Neural cell (in vitro differentiated cells): Measurements from ENCODE around the gene PLEKHA3. TPM values are rescaled to one million over a fixed set of nuclear protein-coding genes. Genes with fewer than 3 reads are reported as not detected.

ENCODE experiments used
- H2AFZ ChIP-seq: fragments of 200-600, 300-800 bp; sonication (generic), shearing (Covaris generic); 2 replicates; pipeline ENCODE4 v1.6.0; 2014; ENCODE audit warnings: low read depth, mild to moderate bottlenecking, antibody characterized with exemption, low read length, moderate library complexity
- H3F3A ChIP-seq: fragments of 200-600 bp; shearing (Covaris generic); 2 replicates; pipeline ENCODE4 v1.6.1; 2016; ENCODE audit warnings: mild to moderate bottlenecking, moderate library complexity, mixed read lengths, antibody characterized with exemption, low read length; ENCODE audit not compliant: insufficient read depth, poor library complexity, severe bottlenecking
- H3K27ac ChIP-seq: fragments of 200-600, 300-800 bp; sonication (generic), shearing (Covaris generic); 2 replicates; pipeline ENCODE4 v1.5.1; 2014; ENCODE audit warnings: mild to moderate bottlenecking, low read length, moderate library complexity
- H3K27me3 ChIP-seq: fragments of 300-800, 200-600 bp; sonication (generic), shearing (Covaris generic); 2 replicates; pipeline ENCODE4 v1.6.0; 2014; ENCODE audit warnings: mild to moderate bottlenecking, low read depth, low read length, moderate library complexity; ENCODE audit not compliant: insufficient read depth
- H3K36me3 ChIP-seq: fragments of 300-800, 200-600 bp; sonication (generic), shearing (Covaris generic); 2 replicates; pipeline ENCODE4 v1.5.1; 2014; ENCODE audit warnings: mild to moderate bottlenecking, antibody characterized with exemption, low read length, moderate library complexity; ENCODE audit not compliant: insufficient read depth
- H3K4me2 ChIP-seq: fragments of 300-800, 200-600 bp; sonication (generic), shearing (Covaris generic); 2 replicates; pipeline ENCODE4 v1.6.0; 2014; ENCODE audit warnings: mild to moderate bottlenecking, low read length
- H3K4me3 ChIP-seq: fragments of 300-800, 200-600 bp; sonication (generic), shearing (Covaris generic); 2 replicates; pipeline ENCODE4 v1.5.1; 2014; ENCODE audit warnings: mild to moderate bottlenecking, low read length, moderate library complexity
- H3K79me2 ChIP-seq: fragments of 200-600 bp; shearing (Covaris generic); replicated peaks from 2 replicates; pipeline ENCODE4 v1.6.0; 2014; ENCODE audit warnings: mild to moderate bottlenecking, low read length, moderate library complexity; ENCODE audit not compliant: insufficient read depth
- H3K9ac ChIP-seq: fragments of 300-800, 200-600 bp; sonication (generic), shearing (Covaris generic); 2 replicates; pipeline ENCODE4 v1.6.1; 2016; ENCODE audit warnings: mild to moderate bottlenecking, low read length, mixed read lengths
- H3K9me2 ChIP-seq: fragments of 200-600 bp; shearing (Covaris generic); 2 replicates; pipeline ENCODE4 v1.6.1; 2016; ENCODE audit warnings: mild to moderate bottlenecking, low read length, mixed read lengths; ENCODE audit not compliant: insufficient read depth
- H3K9me3 ChIP-seq: fragments of 200-600, 300-800 bp; sonication (generic), shearing (Covaris generic); 2 replicates; pipeline ENCODE4 v1.6.1; 2016; ENCODE audit warnings: mild to moderate bottlenecking, mixed run types, low read length, moderate library complexity, mixed read lengths
- H4K20me1 ChIP-seq: fragments of 200-600 bp; shearing (Covaris generic); 2 replicates; pipeline ENCODE4 v1.6.1; 2016; ENCODE audit warnings: mild to moderate bottlenecking, mixed run types; ENCODE audit not compliant: insufficient read depth
- EP300 ChIP-seq: fragments of 450-650 bp; conservative IDR thresholded peaks from 2 replicates; pipeline ENCODE4 v1.6.1; 2014; ENCODE audit warnings: antibody characterized with exemption, mild to moderate bottlenecking, moderate library complexity; ENCODE audit not compliant: poor library complexity, severe bottlenecking
- EZH2 ChIP-seq: fragments of 200-600, 300-800 bp; shearing (Covaris generic), sonication (generic); IDR thresholded peaks from 2 replicates; pipeline ENCODE4 v1.6.1; 2014; ENCODE audit warnings: antibody characterized with exemption, low read length, borderline replicate concordance, mild to moderate bottlenecking; ENCODE audit not compliant: insufficient read depth, poor library complexity, severe bottlenecking
- MXI1 ChIP-seq: fragments of 450-650 bp; conservative IDR thresholded peaks from 2 replicates; pipeline ENCODE4 v1.6.1; 2014; ENCODE audit warnings: antibody characterized with exemption, mild to moderate bottlenecking; ENCODE audit not compliant: poor library complexity, severe bottlenecking
- POLR2AphosphoS5 ChIP-seq: IDR thresholded peaks from 2 replicates; pipeline ENCODE4 v1.6.1; 2012
- RAD21 ChIP-seq: fragments of 450-650 bp; conservative IDR thresholded peaks from 2 replicates; pipeline ENCODE4 v1.6.1; 2014; ENCODE audit warnings: antibody characterized with exemption, mild to moderate bottlenecking, moderate library complexity
- SMC3 ChIP-seq: fragments of 450-650 bp; conservative IDR thresholded peaks from 2 replicates; pipeline ENCODE4 v1.6.1; 2014; ENCODE audit warnings: antibody characterized with exemption, mild to moderate bottlenecking, moderate library complexity; ENCODE audit not compliant: poor library complexity
- TAF1 ChIP-seq: IDR thresholded peaks from 2 replicates; pipeline ENCODE4 v1.6.1; 2012; ENCODE audit warnings: low read depth
- polyA plus RNA-seq: library from polyadenylated mRNA; depleted of rRNA; stranded (reverse); fragments of >200 nt; gene quantifications from 2 replicates; pipeline ENCODE4 v1.2.3, GENCODE V29; 2014
- TF ChIP-seq, protein P1 (sequence below): fragments of 450-650 bp; IDR thresholded peaks from 2 replicates; pipeline ENCODE4 v1.5.1; 2014; ENCODE audit warnings: antibody characterized with exemption, mild to moderate bottlenecking, moderate library complexity; ENCODE audit not compliant: poor library complexity, severe bottlenecking
- TF ChIP-seq, protein P2 (sequence below): IDR thresholded peaks from 2 replicates; pipeline ENCODE4 v1.6.1; 2012; ENCODE audit warnings: borderline replicate concordance

PLEKHA3 gene
- polyA plus RNA-seq, 1 donor from 2014 or later = 16.8 TPM

DNA sequence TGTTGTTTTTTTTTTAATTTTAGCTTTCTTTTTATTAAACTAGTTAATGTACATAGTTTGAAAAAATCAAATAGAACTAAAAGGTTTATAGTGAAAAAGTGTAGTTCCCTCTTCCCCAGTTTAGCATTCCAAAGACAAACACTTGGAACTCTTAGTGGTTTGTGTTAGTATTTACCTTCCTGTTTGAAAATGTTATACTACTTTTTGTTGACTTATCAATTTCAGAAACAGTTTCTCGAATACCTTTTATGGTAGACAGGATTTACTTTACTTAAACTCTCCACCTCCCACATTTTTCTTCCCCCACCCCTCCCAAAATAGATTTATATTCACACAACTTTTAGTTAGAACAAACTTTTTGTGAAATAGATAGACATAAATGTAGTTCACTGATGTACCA, 26.7 kb downstream of the PLEKHA3 start:
- H3K36me3 ChIP-seq = peaks cover 11% of the 10 kb centered on the region
- no peak for TF ChIP-seq MXI1
- H3K27me3 ChIP-seq = no peaks in the 10 kb centered on the region
- no peaks in the 10 kb centered on the region for H3F3A ChIP-seq
- no peak overlapping the region for H3K4me2 ChIP-seq
- H3K27ac ChIP-seq = no peak overlapping the region
- H3K9me2 ChIP-seq = no peaks in the 10 kb centered on the region
- H3K4me3 ChIP-seq = no peak overlapping the region
- no peaks in the 10 kb centered on the region for H3K79me2 ChIP-seq
- no peak overlapping the region for H3K9ac ChIP-seq
- H4K20me1 ChIP-seq = no peaks in the 10 kb centered on the region
- no peak overlapping the region for H2AFZ ChIP-seq
- no peaks in the 10 kb centered on the region for H3K9me3 ChIP-seq

DNA sequence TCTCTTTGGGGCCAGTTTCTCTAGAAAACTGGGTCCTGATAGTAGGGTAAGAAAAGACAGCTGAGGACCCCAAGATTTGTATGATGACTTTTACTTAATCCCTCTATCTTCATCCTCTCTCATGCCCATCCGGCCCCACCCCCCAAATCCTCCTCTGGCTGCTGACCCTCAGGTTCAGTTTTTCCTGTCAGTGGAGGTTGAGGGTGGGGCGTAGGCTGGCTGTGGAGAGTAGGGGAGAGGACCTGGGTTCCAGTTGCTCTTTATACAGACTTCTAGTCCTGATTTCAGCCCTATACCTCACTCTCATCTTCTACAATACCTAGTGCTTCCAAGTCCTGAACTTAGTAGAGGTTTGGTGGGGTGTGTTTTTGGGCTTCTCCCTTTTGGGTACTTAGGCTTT, 28.4 kb downstream of the PLEKHA3 start:
- Histone ChIP-seq H4K20me1 (no peaks in the 10 kb centered on the region), H3K27ac (no peak overlapping the region), H3K79me2 (no peaks in the 10 kb centered on the region), H3F3A (no peaks in the 10 kb centered on the region), H3K27me3 (no peaks in the 10 kb centered on the region), H3K9me2 (no peaks in the 10 kb centered on the region), H3K4me3 (no peak overlapping the region), H3K4me2 (no peak overlapping the region), H3K9me3 (no peaks in the 10 kb centered on the region), H2AFZ (no peak overlapping the region), H3K36me3 (peaks cover 4% of the 10 kb centered on the region), H3K9ac (no peak overlapping the region)
- TF ChIP-seq EP300 (no peak), EZH2 (no peak), TAF1 (no peak), MXI1 (no peak)
- TF ChIP-seq, protein P1, sequence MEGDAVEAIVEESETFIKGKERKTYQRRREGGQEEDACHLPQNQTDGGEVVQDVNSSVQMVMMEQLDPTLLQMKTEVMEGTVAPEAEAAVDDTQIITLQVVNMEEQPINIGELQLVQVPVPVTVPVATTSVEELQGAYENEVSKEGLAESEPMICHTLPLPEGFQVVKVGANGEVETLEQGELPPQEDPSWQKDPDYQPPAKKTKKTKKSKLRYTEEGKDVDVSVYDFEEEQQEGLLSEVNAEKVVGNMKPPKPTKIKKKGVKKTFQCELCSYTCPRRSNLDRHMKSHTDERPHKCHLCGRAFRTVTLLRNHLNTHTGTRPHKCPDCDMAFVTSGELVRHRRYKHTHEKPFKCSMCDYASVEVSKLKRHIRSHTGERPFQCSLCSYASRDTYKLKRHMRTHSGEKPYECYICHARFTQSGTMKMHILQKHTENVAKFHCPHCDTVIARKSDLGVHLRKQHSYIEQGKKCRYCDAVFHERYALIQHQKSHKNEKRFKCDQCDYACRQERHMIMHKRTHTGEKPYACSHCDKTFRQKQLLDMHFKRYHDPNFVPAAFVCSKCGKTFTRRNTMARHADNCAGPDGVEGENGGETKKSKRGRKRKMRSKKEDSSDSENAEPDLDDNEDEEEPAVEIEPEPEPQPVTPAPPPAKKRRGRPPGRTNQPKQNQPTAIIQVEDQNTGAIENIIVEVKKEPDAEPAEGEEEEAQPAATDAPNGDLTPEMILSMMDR = no peak

DNA sequence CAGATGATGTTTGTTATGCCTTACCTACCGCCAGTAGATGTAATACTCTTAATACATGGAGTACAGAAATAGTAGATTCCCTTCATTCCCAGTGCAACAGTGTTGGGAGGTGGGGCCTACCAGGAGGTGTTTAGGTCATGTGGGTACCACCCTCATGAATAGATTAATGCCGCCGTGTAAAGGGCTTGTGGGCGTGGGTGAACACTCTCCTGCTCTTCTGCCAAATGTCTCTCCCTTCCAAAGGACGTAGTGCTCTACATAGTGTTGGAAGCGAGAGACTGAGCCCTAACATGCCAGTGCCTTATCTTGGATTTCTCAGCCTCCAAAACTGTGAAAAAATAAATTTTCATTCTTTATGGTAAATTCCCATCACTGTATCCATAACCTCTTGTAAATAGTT, 30.1 kb downstream of the PLEKHA3 start:
- Histone ChIP-seq H3K9ac (no peak overlapping the region), H4K20me1 (no peaks in the 10 kb centered on the region), H2AFZ (no peak overlapping the region), H3K9me2 (no peaks in the 10 kb centered on the region), H3K27ac (no peak overlapping the region), H3F3A (no peaks in the 10 kb centered on the region), H3K9me3 (no peaks in the 10 kb centered on the region), H3K36me3 (peaks cover 4% of the 10 kb centered on the region), H3K79me2 (no peaks in the 10 kb centered on the region), H3K27me3 (no peaks in the 10 kb centered on the region), H3K4me2 (no peak overlapping the region), H3K4me3 (no peak overlapping the region)
- TF ChIP-seq MXI1 = no peak
- no peak for TF ChIP-seq EP300
- no peak for TF ChIP-seq TAF1
- TF ChIP-seq EZH2 = no peak
- TF ChIP-seq, protein P2, sequence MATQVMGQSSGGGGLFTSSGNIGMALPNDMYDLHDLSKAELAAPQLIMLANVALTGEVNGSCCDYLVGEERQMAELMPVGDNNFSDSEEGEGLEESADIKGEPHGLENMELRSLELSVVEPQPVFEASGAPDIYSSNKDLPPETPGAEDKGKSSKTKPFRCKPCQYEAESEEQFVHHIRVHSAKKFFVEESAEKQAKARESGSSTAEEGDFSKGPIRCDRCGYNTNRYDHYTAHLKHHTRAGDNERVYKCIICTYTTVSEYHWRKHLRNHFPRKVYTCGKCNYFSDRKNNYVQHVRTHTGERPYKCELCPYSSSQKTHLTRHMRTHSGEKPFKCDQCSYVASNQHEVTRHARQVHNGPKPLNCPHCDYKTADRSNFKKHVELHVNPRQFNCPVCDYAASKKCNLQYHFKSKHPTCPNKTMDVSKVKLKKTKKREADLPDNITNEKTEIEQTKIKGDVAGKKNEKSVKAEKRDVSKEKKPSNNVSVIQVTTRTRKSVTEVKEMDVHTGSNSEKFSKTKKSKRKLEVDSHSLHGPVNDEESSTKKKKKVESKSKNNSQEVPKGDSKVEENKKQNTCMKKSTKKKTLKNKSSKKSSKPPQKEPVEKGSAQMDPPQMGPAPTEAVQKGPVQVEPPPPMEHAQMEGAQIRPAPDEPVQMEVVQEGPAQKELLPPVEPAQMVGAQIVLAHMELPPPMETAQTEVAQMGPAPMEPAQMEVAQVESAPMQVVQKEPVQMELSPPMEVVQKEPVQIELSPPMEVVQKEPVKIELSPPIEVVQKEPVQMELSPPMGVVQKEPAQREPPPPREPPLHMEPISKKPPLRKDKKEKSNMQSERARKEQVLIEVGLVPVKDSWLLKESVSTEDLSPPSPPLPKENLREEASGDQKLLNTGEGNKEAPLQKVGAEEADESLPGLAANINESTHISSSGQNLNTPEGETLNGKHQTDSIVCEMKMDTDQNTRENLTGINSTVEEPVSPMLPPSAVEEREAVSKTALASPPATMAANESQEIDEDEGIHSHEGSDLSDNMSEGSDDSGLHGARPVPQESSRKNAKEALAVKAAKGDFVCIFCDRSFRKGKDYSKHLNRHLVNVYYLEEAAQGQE = no peak
- TF ChIP-seq, protein P1 = no peak
- TF ChIP-seq POLR2AphosphoS5 = no peak
- no peak for TF ChIP-seq SMC3
- TF ChIP-seq RAD21 = no peak
